Stimulated activated CD8-positive, alpha-beta memory T cell treated with anti-CD3 and anti-CD28 coated beads, Interleukin-7, amount 100 ng/mL, for 48 hours (primary cell): ENCODE data around the gene CCKAR.

Experiments used
- DNase-seq, 2 donors: peaks; one replicate each; pipeline ENCODE4 v3.0.0-alpha.2; 2020; ENCODE audit warnings: low read depth in 1 of 2; ENCODE audit errors: extremely low read depth in 1 of 2

CCKAR gene

GRCh38 chr4:26491449-26492170 is 1.3 kb upstream of the CCKAR start:
- DNase-seq = no peak

GRCh38 chr4:26490960-26491284 is 638 bp upstream of the CCKAR start:
- no peak for DNase-seq

- DNase-seq = no peak
These were observed 941 bp downstream of the CCKAR start for GRCh38 chr4:26489101-26489985.

GRCh38 chr4:26485684-26486083 is 4.6 kb downstream of the CCKAR start:
- no peak for DNase-seq

GRCh38 chr4:26484516-26484915 is 5.8 kb downstream of the CCKAR start:
- DNase-seq = no peak

GRCh38 chr4:26484032-26484515 is 6.2 kb downstream of the CCKAR start:
- DNase-seq = no peak

GRCh38 chr4:26482508-26483462 is 7.5 kb downstream of the CCKAR start:
- no peak for DNase-seq

GRCh38 chr4:26478330-26478729 is 12.0 kb downstream of the CCKAR start:
- no peak for DNase-seq

- DNase-seq = no peak
These were observed 13.7 kb downstream of the CCKAR start for GRCh38 chr4:26476545-26476944.

- no peak for DNase-seq
These were observed 14.6 kb downstream of the CCKAR start for GRCh38 chr4:26475716-26476115.

- DNase-seq = no peak
These were observed 15.7 kb downstream of the CCKAR start for GRCh38 chr4:26474551-26474950.

GRCh38 chr4:26473893-26474292 is 16.4 kb downstream of the CCKAR start:
- no peak for DNase-seq

- DNase-seq = no peak
These were observed 18.4 kb downstream of the CCKAR start for GRCh38 chr4:26471890-26472289.

GRCh38 chr4:26468977-26469376 is 21.3 kb downstream of the CCKAR start:
- no peak for DNase-seq

GRCh38 chr4:26468283-26468949 is 21.9 kb downstream of the CCKAR start:
- no peak for DNase-seq

GRCh38 chr4:26467724-26468123 is 22.6 kb downstream of the CCKAR start:
- no peak for DNase-seq

- no peak for DNase-seq
These were observed 23.6 kb downstream of the CCKAR start for GRCh38 chr4:26466578-26467270.

- no peak for DNase-seq
These were observed 25.7 kb downstream of the CCKAR start for GRCh38 chr4:26464420-26465095.

- no peak for DNase-seq
These were observed 26.9 kb downstream of the CCKAR start for GRCh38 chr4:26463386-26463785.
